Fibroblast of the aortic adventitia (primary cell): ENCODE data around the gene CORO2B. TPM values are rescaled to one million over a fixed set of nuclear protein-coding genes. Genes with fewer than 3 reads are reported as not detected.

ENCODE experiments used
- DNase-seq: peaks from one replicate; pipeline ENCODE4 v3.0.0-alpha.2; 2010; ENCODE audit warnings: low read depth
- H3K4me3 ChIP-seq: 2 replicates; pipeline ENCODE4 v1.5.1; 2011; ENCODE audit warnings: low read depth, mild to moderate bottlenecking, control low read depth, low read length, moderate library complexity
- CTCF ChIP-seq: IDR thresholded peaks from 2 replicates; pipeline ENCODE4 v1.5.1; 2011; ENCODE audit warnings: mild to moderate bottlenecking, low read length, control low read depth, inconsistent platforms; ENCODE audit not compliant: insufficient read depth
- total RNA-seq: library from RNA; depleted of rRNA; stranded (reverse); fragments of >200 nt; gene quantifications from 2 replicates; pipeline ENCODE4 v1.2.3, GENCODE V29; 2012; ENCODE audit warnings: low replicate concordance

CORO2B gene
- total RNA-seq, 1 donor: 23.3 TPM

GRCh38 chr15:68550498-68551295, 28.1 kb upstream of the CORO2B start:
- TF ChIP-seq CTCF: peak; percentile 91
- peak; percentile 64 for DNase-seq
- no peak overlapping the region for H3K4me3 ChIP-seq

- DNase-seq: no peak
- TF ChIP-seq CTCF: no peak
- no peak overlapping the region for H3K4me3 ChIP-seq
These were observed 27.5 kb upstream of the CORO2B start for GRCh38 chr15:68551296-68551635.

GRCh38 chr15:68552344-68552743, 26.4 kb upstream of the CORO2B start:
- DNase-seq: no peak
- H3K4me3 ChIP-seq: no peak overlapping the region
- TF ChIP-seq CTCF: no peak

- H3K4me3 ChIP-seq: no peak overlapping the region
- no peak for TF ChIP-seq CTCF
- DNase-seq: no peak
These were observed 26.0 kb upstream of the CORO2B start for GRCh38 chr15:68552773-68553172.

GRCh38 chr15:68553314-68553993, 25.3 kb upstream of the CORO2B start:
- TF ChIP-seq CTCF: no peak
- DNase-seq: no peak
- no peak overlapping the region for H3K4me3 ChIP-seq

- peak; percentile 77 for TF ChIP-seq CTCF
- H3K4me3 ChIP-seq: no peak overlapping the region
- peak; percentile 76 for DNase-seq
These were observed 24.6 kb upstream of the CORO2B start for GRCh38 chr15:68553994-68554720.
